ENCODE results near the gene MYH7. TPM values are rescaled to one million over a fixed set of nuclear protein-coding genes. Genes with fewer than 3 reads are reported as not detected.

The MYH7 gene
- total RNA-seq, 1 experiment from 2014 or later, result not detected

DNA sequence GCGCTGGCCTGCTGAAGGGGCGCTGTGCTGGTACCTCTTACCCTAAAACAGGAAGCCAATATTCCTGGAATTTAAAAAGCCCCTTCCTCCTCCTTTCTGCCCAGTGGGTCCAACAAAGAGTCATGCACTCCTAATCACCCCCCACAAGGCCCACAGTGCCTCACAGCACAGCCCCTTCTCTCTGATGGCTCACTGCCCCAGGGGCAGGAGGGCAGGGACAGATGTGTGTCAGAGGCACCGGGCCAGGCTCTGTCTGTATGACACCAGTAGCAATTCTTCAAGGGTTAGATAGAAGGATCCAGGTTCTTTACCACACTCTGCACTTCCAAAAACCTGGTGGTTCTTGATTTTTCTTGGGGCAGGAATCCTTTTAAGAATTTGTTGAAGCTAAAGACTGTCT, 36.3 kb downstream of the MYH7 start:
- Mint-ChIP-seq H3K36me3 (ENCODE audit: insufficient read depth, unreplicated experiment) (no peaks in the 10 kb centered on the region), H3K4me1 (ENCODE audit: low read depth, unreplicated experiment) (no peaks in the 10 kb centered on the region), H3K27ac (ENCODE audit: unreplicated experiment) (no peak overlapping the region), H3K9me3 (ENCODE audit: low read depth, unreplicated experiment) (no peaks in the 10 kb centered on the region), H3K27me3 (ENCODE audit: unreplicated experiment) (peaks cover 88% of the 10 kb centered on the region), H3K4me3 (ENCODE audit: low read depth, unreplicated experiment) (no peak overlapping the region)
- CTCF ChIA-PET, result no interaction called here
- intact Hi-C loops (cut with micrococcal nuclease; ENCODE audit: unreplicated experiment), result no loop called here
- no TSS peak for BruUV-seq (replicated peaks)
- TF ChIP-seq, protein P1, sequence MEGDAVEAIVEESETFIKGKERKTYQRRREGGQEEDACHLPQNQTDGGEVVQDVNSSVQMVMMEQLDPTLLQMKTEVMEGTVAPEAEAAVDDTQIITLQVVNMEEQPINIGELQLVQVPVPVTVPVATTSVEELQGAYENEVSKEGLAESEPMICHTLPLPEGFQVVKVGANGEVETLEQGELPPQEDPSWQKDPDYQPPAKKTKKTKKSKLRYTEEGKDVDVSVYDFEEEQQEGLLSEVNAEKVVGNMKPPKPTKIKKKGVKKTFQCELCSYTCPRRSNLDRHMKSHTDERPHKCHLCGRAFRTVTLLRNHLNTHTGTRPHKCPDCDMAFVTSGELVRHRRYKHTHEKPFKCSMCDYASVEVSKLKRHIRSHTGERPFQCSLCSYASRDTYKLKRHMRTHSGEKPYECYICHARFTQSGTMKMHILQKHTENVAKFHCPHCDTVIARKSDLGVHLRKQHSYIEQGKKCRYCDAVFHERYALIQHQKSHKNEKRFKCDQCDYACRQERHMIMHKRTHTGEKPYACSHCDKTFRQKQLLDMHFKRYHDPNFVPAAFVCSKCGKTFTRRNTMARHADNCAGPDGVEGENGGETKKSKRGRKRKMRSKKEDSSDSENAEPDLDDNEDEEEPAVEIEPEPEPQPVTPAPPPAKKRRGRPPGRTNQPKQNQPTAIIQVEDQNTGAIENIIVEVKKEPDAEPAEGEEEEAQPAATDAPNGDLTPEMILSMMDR (IDR thresholded peaks at IDR 0.05; ENCODE audit: unreplicated experiment), result no peak
- no peak for DNase-seq

DNA sequence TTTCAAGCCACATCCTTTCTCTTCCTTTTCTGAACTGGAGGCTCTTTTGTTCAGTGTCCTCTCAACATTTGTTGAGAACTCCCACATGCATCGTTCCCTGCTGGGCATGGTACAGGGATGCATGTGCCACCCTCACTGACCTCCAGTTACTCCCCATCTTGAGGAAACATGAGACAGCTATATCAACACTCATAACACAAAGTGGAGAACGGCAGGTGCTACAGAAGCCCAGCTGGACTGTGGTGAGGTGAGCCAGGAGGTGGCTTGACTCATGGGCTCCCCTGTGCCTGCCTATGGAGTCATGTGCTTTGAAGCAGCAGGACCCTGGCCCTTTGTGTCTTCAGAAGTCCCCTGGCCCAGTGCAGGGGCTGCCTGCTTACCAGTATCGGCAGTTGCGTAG, 37.1 kb downstream of the MYH7 start:
- BruUV-seq (replicated peaks), result no TSS peak
- H3K4me1 Mint-ChIP-seq (ENCODE audit: low read depth, unreplicated experiment), result no peaks in the 10 kb centered on the region
- TF ChIP-seq, protein P1 (IDR thresholded peaks at IDR 0.05; ENCODE audit: unreplicated experiment), result no peak
- no peak for DNase-seq
- no peaks in the 10 kb centered on the region for H3K9me3 Mint-ChIP-seq (ENCODE audit: low read depth, unreplicated experiment)
- H3K36me3 Mint-ChIP-seq (ENCODE audit: insufficient read depth, unreplicated experiment), result no peaks in the 10 kb centered on the region
- CTCF ChIA-PET, result no interaction called here
- no peak overlapping the region for H3K4me3 Mint-ChIP-seq (ENCODE audit: low read depth, unreplicated experiment)
- H3K27me3 Mint-ChIP-seq (ENCODE audit: unreplicated experiment), result peaks cover 88% of the 10 kb centered on the region
- no peak overlapping the region for H3K27ac Mint-ChIP-seq (ENCODE audit: unreplicated experiment)
- intact Hi-C loops (cut with micrococcal nuclease; ENCODE audit: unreplicated experiment), result no loop called here

DNA sequence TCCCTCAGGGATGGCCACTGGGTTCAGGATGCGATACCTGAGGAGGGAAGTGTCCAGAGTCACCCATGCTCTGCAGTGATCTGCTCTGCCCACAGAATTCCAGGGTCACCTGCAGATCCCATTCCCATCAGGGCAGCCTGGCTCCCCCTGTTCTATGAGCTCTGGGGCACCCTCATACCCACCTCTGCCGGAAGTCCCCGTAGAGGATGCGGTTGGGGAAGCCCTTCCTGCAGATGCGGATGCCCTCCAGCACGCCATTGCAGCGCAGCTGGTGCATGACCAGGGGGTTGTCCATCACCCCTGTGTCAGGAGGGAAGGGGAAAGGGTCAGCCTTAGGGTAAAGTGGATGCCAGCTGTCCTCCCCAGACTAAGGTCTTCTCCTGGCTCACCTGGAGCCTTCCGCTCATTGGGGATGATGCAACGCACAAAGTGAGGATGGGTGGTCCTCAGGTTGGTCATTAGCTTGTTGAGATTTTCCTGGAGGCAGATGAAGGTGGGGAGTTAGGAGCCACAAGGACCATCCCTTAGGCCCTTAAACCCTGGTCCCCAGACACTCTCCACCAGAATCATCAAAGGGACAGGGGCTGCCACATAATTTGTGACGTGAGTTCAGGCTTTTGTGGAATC, 38.6 kb downstream of the MYH7 start:
- no TSS peak for BruUV-seq (replicated peaks)

DNA sequence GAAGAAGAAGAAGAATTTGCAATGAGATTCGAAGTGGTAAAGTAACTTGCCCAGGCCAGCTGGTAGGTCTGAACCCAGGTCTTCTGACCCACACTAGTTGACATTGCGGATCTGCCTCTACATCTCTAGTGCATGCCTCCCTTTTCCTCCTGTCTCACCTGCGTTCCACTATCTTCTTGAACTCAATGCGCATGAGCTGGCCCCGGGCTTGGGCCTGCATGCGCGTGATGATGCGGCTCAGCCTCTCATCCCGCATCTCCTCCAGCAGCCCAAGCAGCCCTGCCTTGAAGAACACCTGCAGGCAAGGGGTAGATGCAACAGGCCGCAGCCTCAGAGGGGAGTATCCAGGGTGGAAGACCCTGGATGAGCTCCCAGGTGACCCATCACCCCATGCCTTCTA, 39.3 kb downstream of the MYH7 start:
- BruUV-seq (replicated peaks), result no TSS peak
- CTCF ChIA-PET, result interaction anchor here (0.7 kb wide), 1 partner anchor 124 kb away, joined by 5 read pairs; no protein-coding TSS in a partner anchor
- TF ChIP-seq, protein P1 (IDR thresholded peaks at IDR 0.05; ENCODE audit: unreplicated experiment), result no peak
- intact Hi-C loops (cut with micrococcal nuclease; ENCODE audit: unreplicated experiment), result no loop called here
- H3K27ac Mint-ChIP-seq (ENCODE audit: unreplicated experiment), result no peak overlapping the region
- H3K4me3 Mint-ChIP-seq (ENCODE audit: low read depth, unreplicated experiment), result no peak overlapping the region
- H3K27me3 Mint-ChIP-seq (ENCODE audit: unreplicated experiment), result peaks cover 88% of the 10 kb centered on the region
- DNase-seq, result no peak
- H3K9me3 Mint-ChIP-seq (ENCODE audit: low read depth, unreplicated experiment), result no peaks in the 10 kb centered on the region
- H3K36me3 Mint-ChIP-seq (ENCODE audit: insufficient read depth, unreplicated experiment), result no peaks in the 10 kb centered on the region
- no peaks in the 10 kb centered on the region for H3K4me1 Mint-ChIP-seq (ENCODE audit: low read depth, unreplicated experiment)

More for the DNA sequence above, 38.6 kb downstream of the MYH7 start:
- CTCF ChIA-PET, result interaction anchor here (0.9 kb wide), 1 partner anchor 17 kb away, joined by 3 read pairs; no protein-coding TSS in a partner anchor
- Mint-ChIP-seq H3K27me3 (ENCODE audit: unreplicated experiment) (peaks cover 88% of the 10 kb centered on the region), H3K4me3 (ENCODE audit: low read depth, unreplicated experiment) (no peak overlapping the region), H3K27ac (ENCODE audit: unreplicated experiment) (no peak overlapping the region), H3K9me3 (ENCODE audit: low read depth, unreplicated experiment) (no peaks in the 10 kb centered on the region), H3K36me3 (ENCODE audit: insufficient read depth, unreplicated experiment) (no peaks in the 10 kb centered on the region), H3K4me1 (ENCODE audit: low read depth, unreplicated experiment) (no peaks in the 10 kb centered on the region)
- TF ChIP-seq, protein P1 (IDR thresholded peaks at IDR 0.05; ENCODE audit: unreplicated experiment), result no peak
- DNase-seq, result no peak
- intact Hi-C loops (cut with micrococcal nuclease; ENCODE audit: unreplicated experiment), result no loop called here
